Motor neuron (in vitro differentiated cells): Measurements from ENCODE around the gene KIF20A. TPM values are rescaled to one million over a fixed set of nuclear protein-coding genes. Genes with fewer than 3 reads are reported as not detected.
"Not testable (repeated sequence)": the region's sequence is repeated elsewhere in the genome, so short reads cannot be mapped to it uniquely, and the experiment has no call there.

Experiments used
- ATAC-seq, 8 experiments: fragments of 200-7000 bp; cut with Tn5 transposase; replicated peaks in 6 of 8; 2 replicates each; pipeline ENCODE4 v1.8.0; 2021; ENCODE audit warnings: mild to moderate bottlenecking in 8 of 8, moderate library complexity in 8 of 8
- H3K27ac ChIP-seq, 2 donors: fragments of 250-450 bp; sonication (Bioruptor Pico); 2 replicates each; pipeline ENCODE4 v1.9.0; 2021; ENCODE audit warnings: antibody characterized with exemption in 2 of 2, mild to moderate bottlenecking in 2 of 2, moderate library complexity in 1 of 2
- H3K4me1 ChIP-seq, 2 donors: fragments of 250-450 bp; sonication (Bioruptor Pico); replicated peaks in 1 of 2; 2 replicates each; pipeline ENCODE4 v1.6.1; 2021; ENCODE audit warnings: antibody characterized with exemption in 2 of 2, mild to moderate bottlenecking in 2 of 2, moderate library complexity in 1 of 2
- H3K4me3 ChIP-seq, 5 donors: fragments of 250-450 bp; sonication (Bioruptor Pico); 2 replicates each; pipeline ENCODE4 v1.9.0; 2021; ENCODE audit warnings: antibody characterized with exemption in 5 of 5, mild to moderate bottlenecking in 5 of 5, moderate library complexity in 4 of 5
- WGBS, 10 experiments: fragments of 450-650 bp; shearing (Covaris generic); methylation state at CpG; one replicate each; pipeline ENCODE4 v1.0.0; 2022; 5-methylcytosine and 5-hydroxymethylcytosine counted together
- in situ Hi-C, 9 experiments: fragments of 400-800 bp; cut with MboI; loops; one replicate each; pipeline ENCODE4 v1.15.0; 2021; ENCODE audit warnings: low sequenced_read_pairs in 9 of 9, low pct_unique_long_range_greater_than_20kb in 2 of 9; ENCODE audit not compliant: unreplicated experiment in 9 of 9
- total RNA-seq, 8 experiments: library from RNA; unstranded; fragments of 300-600 nt; gene quantifications; 2 replicates each; pipeline versions ENCODE4 v1.2.3 to v1.2.4, GENCODE V29; 2022

Gene KIF20A
- 10 to 100 TPM in 3 of 8 experiments, 1 to 10 TPM in 4, under 1 TPM in 1; 0.46 to 44.4 (median 2.3) TPM for total RNA-seq

GRCh38 chr5:138178516-138179276 is at the start of gene KIF20A, which contains the start of gene BRD8:
Gene KIF20A, plus strand, starts transcription at chr5:138179112. Its CDS starts 569 bp downstream, at chr5:138179681.
Gene BRD8, minus strand, starts transcription at chr5:138178630. Its CDS starts 16 bp downstream, at chr5:138178614.
- in situ Hi-C loops, result no loop called here
- ATAC-seq, result peak; percentile 92 to 97 (median 94)
- peak within 1 kb of the TSS; percentile 54 to 79 (median 66) for H3K4me3 ChIP-seq
- peaks cover 5 to 6% of the 10 kb centered on the region in 2 donors for H3K4me1 ChIP-seq
- 0 to 2% (median 0%) methylated on average over 4 to 21 of the region's 41 CpGs; no CpG with 5 or more reads in 1 of the 10 experiments for WGBS, 10 experiments
- H3K27ac ChIP-seq, result peak within 1 kb of the TSS; percentile 82 to 94

GRCh38 chr5:138129347-138129746 is 49.6 kb upstream of the KIF20A start:
- Histone ChIP-seq H3K27ac (no peak overlapping the region), H3K4me1 (no peaks in the 10 kb centered on the region), H3K4me3 (no peak overlapping the region)
- in situ Hi-C loops, result loop anchor here in 6 of 9 experiments (25.0 kb wide), 3 partner anchors 342 to 492 kb away; partner anchors contain the start of gene HNRNPA0 (in 2 of the 6)
- 60 to 100% (median 93%) methylated on average over 1 to 6 of the region's 6 CpGs for WGBS, 10 experiments
- ATAC-seq, result no peak

GRCh38 chr5:138132543-138132942 is 46.4 kb upstream of the KIF20A start:
- no peak overlapping the region for H3K4me3 ChIP-seq
- H3K27ac ChIP-seq, result no peak overlapping the region
- H3K4me1 ChIP-seq, result no peaks in the 10 kb centered on the region
- 63 to 100% (median 95%) methylated on average over 3 to 7 of the region's 7 CpGs for WGBS, 10 experiments
- ATAC-seq, result no peak
- in situ Hi-C loops, result loop anchor here in 6 of 9 experiments (10.0 to 25.0 kb wide), 4 partner anchors 58 to 495 kb away; partner anchors contain the start of gene HNRNPA0 (in 2 of the 6)

- peak in 7 of 8 experiments; percentile 87 to 99 (median 99) for ATAC-seq
Observed at GRCh38 chr5:138138949-138139780, 39.7 kb upstream of the KIF20A start, which contains the start of gene NME5. Gene NME5, minus strand, starts transcription at chr5:138139428. Its CDS starts 648 bp downstream, at chr5:138138780.

GRCh38 chr5:138139781-138140090 is 39.2 kb upstream of the KIF20A start:
- WGBS, 10 experiments, result 30 to 100% (median 65%) methylated on average over 1 to 3 of the region's 3 CpGs; no CpG with 5 or more reads in 1 of the 10 experiments
- ATAC-seq, result no peak
- in situ Hi-C loops, result loop anchor here in 6 of 9 experiments (10.0 to 25.0 kb wide), 4 partner anchors 65 to 502 kb away; partner anchors contain the start of gene HNRNPA0 (in 2 of the 6)

More at GRCh38 chr5:138138949-138139780, 39.7 kb upstream of the KIF20A start, which contains the start of gene NME5:
- 0 to 27% (median 7%) methylated on average over 2 to 11 of the region's 31 CpGs; no CpG with 5 or more reads in 3 of the 10 experiments for WGBS, 10 experiments
- in situ Hi-C loops, result loop anchor here in 6 of 9 experiments (10.0 to 25.0 kb wide), 4 partner anchors 64 to 502 kb away; partner anchors contain the start of gene HNRNPA0 (in 2 of the 6)
- Histone ChIP-seq H3K27ac (no peak within 1 kb of the TSS), H3K4me1 (peaks cover 0 to 7% of the 10 kb centered on the region in 2 donors), H3K4me3 (peak within 1 kb of the TSS; percentile 49 to 67 (median 65))

GRCh38 chr5:138140268-138140667 is 38.6 kb upstream of the KIF20A start:
- WGBS, 10 experiments, result 10 to 100% (median 72%) methylated on average over 1 to 4 of the region's 4 CpGs; no CpG with 5 or more reads in 1 of the 10 experiments
- peaks cover 0 to 7% of the 10 kb centered on the region in 2 donors for H3K4me1 ChIP-seq
- no peak overlapping the region for H3K27ac ChIP-seq
- in situ Hi-C loops, result loop anchor here in 6 of 9 experiments (25.0 kb wide), 3 partner anchors 353 to 503 kb away; partner anchors contain the start of gene HNRNPA0 (in 2 of the 6)
- no peak overlapping the region for H3K4me3 ChIP-seq
- no peak for ATAC-seq

More at GRCh38 chr5:138139781-138140090, 39.2 kb upstream of the KIF20A start:
- Histone ChIP-seq H3K4me1 (peaks cover 0 to 7% of the 10 kb centered on the region in 2 donors), H3K4me3 (peak overlapping the region in 4 of 5 donors; percentile 49 to 66 (median 60)), H3K27ac (no peak overlapping the region)

GRCh38 chr5:138141734-138142133 is 37.2 kb upstream of the KIF20A start:
- 0 to 80% (median 61%) methylated on average over 1 of the region's 1 CpG; no CpG with 5 or more reads in 2 of the 10 experiments for WGBS, 10 experiments
- H3K4me1 ChIP-seq, result peaks cover 0 to 7% of the 10 kb centered on the region in 2 donors
- H3K4me3 ChIP-seq, result no peak overlapping the region
- in situ Hi-C loops, result loop anchor here in 6 of 9 experiments (25.0 kb wide), 3 partner anchors 354 to 504 kb away; partner anchors contain the start of gene HNRNPA0 (in 2 of the 6)
- ATAC-seq, result no peak
- H3K27ac ChIP-seq, result no peak overlapping the region

GRCh38 chr5:138143578-138143977 is 35.3 kb upstream of the KIF20A start:
- not testable (repeated sequence) for H3K27ac ChIP-seq, ATAC-seq, H3K4me1 ChIP-seq, H3K4me3 ChIP-seq
- in situ Hi-C loops, result loop anchor here in 6 of 9 experiments (25.0 kb wide), 3 partner anchors 356 to 506 kb away; partner anchors contain the start of gene HNRNPA0 (in 2 of the 6)
- 67 to 100% (median 90%) methylated on average over 1 to 4 of the region's 6 CpGs; no CpG with 5 or more reads in 2 of the 10 experiments for WGBS, 10 experiments

GRCh38 chr5:138148811-138149210 is 30.1 kb upstream of the KIF20A start:
- H3K27ac ChIP-seq, result no peak overlapping the region
- in situ Hi-C loops, result loop anchor here in 6 of 9 experiments (25.0 kb wide), 3 partner anchors 362 to 512 kb away; partner anchors contain the start of gene HNRNPA0 (in 2 of the 6)
- H3K4me1 ChIP-seq, result no peaks in the 10 kb centered on the region
- peak in 3 of 8 experiments; percentile 70 to 93 (median 91) for ATAC-seq
- 67 to 83% methylated on average over 1 of the region's 1 CpG; no CpG with 5 or more reads in 8 of the 10 experiments for WGBS, 10 experiments
- no peak overlapping the region for H3K4me3 ChIP-seq

GRCh38 chr5:138149530-138149929 is 29.4 kb upstream of the KIF20A start:
- Histone ChIP-seq H3K27ac (no peak overlapping the region), H3K4me3 (no peak overlapping the region), H3K4me1 (no peaks in the 10 kb centered on the region)
- 0 to 100% (median 32%) methylated on average over 1 to 3 of the region's 3 CpGs; no CpG with 5 or more reads in 1 of the 10 experiments for WGBS, 10 experiments
- in situ Hi-C loops, result loop anchor here in 6 of 9 experiments (25.0 kb wide), 3 partner anchors 362 to 512 kb away; partner anchors contain the start of gene HNRNPA0 (in 2 of the 6)
- peak in 2 of 8 experiments; percentile 48 to 50 for ATAC-seq

GRCh38 chr5:138155977-138156376 is 22.9 kb upstream of the KIF20A start:
- H3K4me1 ChIP-seq, in situ Hi-C loops, H3K4me3 ChIP-seq, ATAC-seq, H3K27ac ChIP-seq: not testable (repeated sequence)
- WGBS, 10 experiments, result 95 to 100% (median 98%) methylated on average over 3 to 7 of the region's 9 CpGs; no CpG with 5 or more reads in 4 of the 10 experiments

GRCh38 chr5:138157626-138158025 is 21.3 kb upstream of the KIF20A start:
- WGBS, 10 experiments, result 0 to 100% (median 96%) methylated on average over 1 of the region's 1 CpG; no CpG with 5 or more reads in 2 of the 10 experiments
- Histone ChIP-seq H3K4me3 (no peak overlapping the region), H3K4me1 (no peaks in the 10 kb centered on the region), H3K27ac (no peak overlapping the region)
- ATAC-seq, result no peak
- in situ Hi-C loops, result no loop called here
